GM03348 (cell line): ENCODE data around the gene STAU1.
A peak's percentile ranks its signal among the peaks of the same experiment; 100 is the strongest.
"Not testable (repeated sequence)": the region's sequence is repeated elsewhere in the genome, so short reads cannot be mapped to it uniquely, and the experiment has no call there.

Experiments used
- DNase-seq: peaks from one replicate; pipeline ENCODE4 v3.0.0; 2012; ENCODE audit warnings: low spot score

The STAU1 gene

GRCh38 chr20:49118307-49118706, 69.8 kb downstream of the STAU1 start:
- no peak for DNase-seq

GRCh38 chr20:49115564-49115963, 72.6 kb downstream of the STAU1 start:
- peak; percentile 34 for DNase-seq

DNA sequence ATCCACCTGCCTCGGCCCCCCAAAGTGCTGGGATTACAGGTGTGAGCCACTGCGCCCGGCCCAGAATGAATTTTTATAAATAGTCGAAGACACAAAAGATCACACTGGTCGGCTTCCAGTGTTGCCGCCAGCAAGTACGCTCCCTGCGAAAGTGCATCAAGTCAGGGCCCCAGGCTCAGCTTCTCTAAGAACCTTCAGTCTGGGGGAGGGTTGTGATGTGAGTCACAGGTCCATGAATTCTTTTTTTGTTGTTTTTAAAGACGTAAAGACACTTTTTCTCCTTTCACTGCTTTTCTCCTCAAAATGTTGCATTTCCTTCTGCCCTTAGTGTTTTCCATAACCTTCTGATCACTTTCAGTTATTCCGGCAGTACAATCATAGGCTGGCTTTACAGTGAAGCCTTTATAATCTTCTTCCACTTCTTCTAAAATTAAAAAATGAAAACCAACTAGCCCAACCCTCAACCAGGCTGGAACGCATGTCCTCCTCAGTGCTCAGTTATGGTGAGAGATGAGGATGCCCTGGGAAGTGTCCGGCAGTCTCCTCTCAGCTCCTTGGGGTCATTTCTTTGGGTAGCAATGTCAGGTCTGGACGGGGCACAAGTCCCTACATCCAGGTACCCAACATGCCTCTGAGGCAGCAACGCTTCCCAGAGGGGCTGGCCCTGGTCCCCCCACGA, 75.4 kb downstream of the STAU1 start:
- no peak for DNase-seq

DNA sequence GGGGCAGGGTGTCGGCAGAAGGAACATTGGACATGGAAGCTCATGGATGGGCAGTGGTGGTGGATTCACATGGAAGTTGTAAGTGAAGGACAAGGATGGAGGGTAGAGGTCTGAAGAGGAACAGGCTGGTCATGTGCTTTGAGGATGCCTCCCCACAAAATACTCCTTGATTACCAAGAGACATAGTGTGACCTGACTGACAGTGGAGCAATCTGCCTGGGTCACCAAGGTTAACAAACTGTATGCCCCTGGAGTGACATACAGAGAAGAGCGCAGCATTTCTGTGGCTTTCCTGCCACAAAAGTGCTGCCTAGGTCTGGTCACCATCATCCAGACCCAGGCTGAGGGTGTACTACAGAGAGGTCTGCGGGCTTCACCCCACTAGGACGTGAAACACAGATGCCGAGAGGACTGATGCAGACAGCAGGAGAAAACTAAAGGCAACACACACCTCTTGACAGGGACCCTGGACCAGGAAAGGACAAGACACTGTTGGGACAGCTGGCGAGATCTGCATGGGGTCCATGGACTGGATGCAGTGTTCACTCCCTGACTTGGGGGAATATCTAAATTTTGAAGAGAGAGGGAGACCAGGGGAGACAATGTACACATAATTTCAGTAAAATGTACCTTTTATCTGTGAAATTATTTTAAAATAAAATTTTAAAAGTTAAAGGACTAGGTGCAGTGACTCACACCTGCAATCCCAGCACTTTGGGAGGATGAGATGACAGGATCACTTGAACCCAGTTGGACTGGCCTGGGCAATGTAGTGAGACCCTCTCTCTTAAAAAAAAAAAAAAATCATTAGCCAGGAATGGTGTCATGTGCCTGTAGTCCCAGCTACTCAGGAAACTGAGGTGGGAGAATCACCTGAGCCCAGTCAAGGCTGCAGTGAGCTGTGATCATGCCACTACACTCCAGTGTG, 77.1 kb downstream of the STAU1 start:
- DNase-seq, result no peak

DNA sequence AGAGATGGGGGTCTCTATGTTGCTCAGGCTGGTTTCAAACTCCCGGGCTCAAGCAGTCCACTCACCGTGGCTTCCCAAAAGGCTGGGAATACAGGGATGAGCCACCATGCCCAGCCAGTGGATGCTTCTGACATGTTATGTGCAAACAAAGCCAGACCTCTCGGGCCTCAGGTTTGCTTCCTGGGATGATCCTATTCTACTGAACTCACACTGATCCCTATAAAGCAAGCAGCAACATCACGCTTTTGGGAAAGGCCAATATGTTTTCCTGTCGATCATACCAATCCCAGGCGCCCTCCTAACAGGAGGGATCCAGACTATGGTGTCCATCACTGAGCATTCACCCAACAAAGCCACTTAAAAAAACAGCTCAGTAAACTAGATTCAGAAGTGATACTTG, 81.8 kb downstream of the STAU1 start:
- no peak for DNase-seq

GRCh38 chr20:49104979-49105547, 83.1 kb downstream of the STAU1 start:
- DNase-seq, result not testable (repeated sequence)

DNA sequence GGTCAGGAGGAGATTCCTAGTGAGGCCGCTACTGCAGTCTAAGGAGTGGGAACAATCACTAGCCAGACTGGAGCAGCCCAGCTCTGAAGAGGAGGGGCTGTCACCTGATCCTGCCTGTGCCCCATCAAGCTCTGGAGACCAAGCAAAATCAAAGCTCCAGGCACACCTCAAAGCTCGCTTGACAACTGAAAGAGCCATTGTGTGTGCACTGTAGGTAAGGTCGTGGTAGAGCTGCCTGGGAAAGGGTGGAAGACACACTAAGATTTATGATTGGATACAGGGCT, 83.8 kb downstream of the STAU1 start:
- no peak for DNase-seq

DNA sequence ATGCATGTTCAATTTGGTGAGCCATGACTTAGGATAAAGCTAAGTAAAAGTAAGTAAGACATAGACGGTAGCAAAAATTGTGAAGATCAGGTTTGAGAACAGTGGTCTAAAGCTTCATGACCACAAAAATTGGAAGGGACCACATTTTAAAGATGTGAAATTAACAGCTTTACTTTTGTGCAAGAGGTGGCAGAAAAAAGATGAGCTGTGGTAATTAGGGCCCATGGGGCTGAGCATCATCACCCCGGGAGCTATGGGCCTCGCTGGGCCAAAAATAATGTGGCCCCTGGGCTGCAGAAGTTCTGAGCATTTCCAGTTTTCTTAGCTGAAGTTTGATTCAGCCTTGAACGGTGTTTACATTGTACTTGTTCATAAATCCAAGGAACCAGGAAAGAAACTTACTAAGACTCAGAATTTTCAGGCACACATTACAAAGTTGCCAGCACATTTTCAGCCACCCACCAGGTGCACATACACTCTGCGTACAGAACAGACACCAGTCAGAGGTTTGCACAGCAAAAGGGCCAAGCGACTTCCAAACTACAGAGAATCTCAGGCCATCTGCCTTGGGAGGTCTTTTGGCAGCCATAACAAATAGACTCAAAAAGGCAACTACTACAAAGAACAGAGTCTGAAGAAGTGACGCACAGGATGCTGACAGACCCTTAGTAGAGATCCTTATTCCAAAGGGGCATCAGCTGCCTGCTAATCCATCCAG, 84.3 kb downstream of the STAU1 start:
- no peak for DNase-seq

DNA sequence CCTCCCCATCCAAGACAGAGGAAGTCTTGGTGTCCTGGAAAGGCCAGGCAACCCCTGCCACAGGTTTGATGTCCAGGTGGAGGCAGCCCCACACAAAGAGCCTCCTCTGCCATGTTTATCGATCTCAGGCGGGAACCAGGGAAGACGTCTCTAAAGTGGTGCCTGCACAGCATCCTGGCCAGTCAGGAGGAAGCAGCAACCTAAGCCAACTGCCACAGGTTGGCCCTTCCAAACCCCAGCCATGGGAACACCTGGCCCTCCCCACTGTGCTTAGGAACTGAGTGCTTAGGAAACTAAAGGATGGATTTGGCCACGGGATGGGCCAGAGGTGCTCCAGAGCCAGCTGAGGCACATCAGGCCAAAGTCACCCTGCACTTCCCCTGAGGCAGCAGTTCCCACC, 85.1 kb downstream of the STAU1 start:
- no peak for DNase-seq

DNA sequence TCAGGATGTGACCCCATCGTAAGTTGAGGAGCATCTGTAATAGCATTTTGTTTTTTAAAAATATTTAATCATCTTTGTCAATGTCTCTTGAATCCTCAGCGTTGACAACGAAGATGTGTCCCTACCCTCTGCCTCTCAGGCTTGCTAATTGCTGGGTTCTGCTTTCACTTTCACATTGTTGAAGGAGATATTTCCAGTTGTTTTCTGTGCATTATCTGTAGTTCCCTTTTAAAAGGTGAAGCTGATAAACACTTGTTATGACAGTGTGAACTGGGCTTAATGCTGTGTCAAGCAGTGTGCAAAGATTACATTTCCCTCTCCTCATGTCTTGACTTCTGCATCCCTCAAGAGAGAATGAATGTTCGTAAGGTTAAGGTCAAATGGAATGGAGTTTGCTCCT, 87.2 kb downstream of the STAU1 start:
- no peak for DNase-seq

DNA sequence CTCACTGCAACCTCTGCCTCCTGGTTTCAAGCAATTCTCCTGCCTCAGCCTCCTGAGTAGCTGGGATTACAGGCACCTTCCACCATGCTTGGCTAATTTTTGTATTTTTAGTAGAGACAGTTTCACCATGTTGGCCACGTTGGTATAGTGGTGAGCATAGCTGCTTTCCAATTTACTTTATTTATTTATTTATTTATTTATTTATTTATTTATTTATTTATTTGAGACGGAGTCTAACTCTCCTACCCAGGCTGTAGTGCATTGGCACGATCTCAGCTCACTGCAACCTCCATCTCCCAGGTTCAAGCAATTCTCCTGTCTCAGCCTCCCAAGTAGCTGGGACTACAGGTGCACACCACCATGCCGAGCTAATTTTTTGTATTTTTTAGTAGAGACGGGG, 87.8 kb downstream of the STAU1 start:
- not testable (repeated sequence) for DNase-seq

DNA sequence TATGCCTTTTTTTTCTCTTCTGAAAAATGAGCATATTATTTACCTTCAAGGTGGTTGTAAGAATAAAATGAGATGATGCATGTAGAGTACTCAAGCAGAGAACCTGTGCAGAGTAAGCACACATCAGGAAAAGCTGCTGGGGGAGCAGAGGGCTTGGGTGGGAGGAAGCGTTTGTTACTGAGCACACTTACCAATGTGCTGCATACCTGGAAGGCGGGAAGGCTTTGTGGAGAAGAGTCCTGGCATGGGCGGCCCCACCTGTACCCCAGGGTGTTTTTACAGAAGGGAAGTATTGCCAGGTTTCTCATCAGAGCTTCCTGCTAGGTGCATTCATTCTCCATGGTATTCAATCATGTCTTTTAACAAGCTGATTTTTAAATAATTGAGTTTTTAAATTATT, 89.1 kb downstream of the STAU1 start:
- DNase-seq, result no peak

DNA sequence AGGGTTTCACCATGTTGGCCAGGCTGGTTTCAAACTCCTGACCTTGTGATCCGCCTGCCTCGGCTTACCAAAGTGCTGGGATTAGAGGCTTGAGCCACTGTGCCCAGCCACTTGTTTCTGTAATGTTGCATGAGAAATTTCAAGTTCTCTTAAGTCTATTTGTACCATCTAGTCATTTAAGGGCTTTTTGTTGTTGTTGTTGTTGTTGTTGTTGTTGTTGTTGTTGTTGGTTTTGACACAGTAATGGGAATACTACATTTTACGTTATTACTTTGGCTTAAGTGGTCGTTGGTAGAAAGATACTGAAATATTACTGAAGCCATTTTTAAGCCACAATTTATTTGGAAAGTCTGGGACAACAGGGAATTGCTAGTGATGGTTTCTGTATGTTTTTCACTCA, 90.0 kb downstream of the STAU1 start:
- no peak for DNase-seq

- no peak for DNase-seq
Measured at GRCh38 chr20:49097159-49097558, 91.0 kb downstream of the STAU1 start.

DNA sequence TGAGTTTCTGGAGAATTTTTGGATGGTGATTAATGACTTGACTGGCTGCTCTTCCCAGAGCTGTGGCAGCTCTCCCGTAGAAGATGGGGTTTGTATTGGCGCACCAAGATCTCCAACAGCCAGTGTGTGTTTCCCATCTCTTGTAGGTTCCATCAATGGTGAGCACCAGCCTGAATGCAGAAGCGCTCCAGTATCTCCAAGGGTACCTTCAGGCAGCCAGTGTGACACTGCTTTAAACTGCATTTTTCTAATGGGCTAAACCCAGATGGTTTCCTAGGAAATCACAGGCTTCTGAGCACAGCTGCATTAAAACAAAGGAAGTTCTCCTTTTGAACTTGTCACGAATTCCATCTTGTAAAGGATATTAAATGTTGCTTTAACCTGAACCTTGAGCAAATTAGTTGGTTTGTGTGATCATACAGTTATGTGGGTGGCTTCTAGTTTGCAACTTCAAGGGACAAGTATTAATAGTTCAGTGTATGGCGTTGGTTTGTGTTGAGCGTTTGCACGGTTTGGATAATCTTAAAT, 91.9 kb downstream of the STAU1 start:
- DNase-seq, result no peak

DNA sequence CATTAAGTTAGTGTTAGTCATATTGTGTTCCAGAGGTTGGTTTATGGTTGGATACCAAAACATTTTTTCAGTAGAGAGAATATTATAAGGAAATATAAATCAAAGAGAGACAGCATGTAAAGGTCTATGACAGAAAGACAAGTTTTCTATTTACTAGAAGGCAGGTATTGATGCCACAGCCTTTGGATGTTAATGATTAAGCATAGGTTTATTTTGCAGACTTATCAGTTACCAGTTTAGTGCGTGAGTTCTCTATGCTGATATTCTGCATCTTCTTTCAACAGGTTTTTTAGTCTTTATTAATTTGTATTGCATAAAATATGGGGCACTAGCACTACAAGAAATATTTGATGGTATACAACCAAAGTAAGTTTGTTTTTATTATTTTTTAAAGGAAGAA, 96.4 kb downstream of the STAU1 start:
- no peak for DNase-seq

DNA sequence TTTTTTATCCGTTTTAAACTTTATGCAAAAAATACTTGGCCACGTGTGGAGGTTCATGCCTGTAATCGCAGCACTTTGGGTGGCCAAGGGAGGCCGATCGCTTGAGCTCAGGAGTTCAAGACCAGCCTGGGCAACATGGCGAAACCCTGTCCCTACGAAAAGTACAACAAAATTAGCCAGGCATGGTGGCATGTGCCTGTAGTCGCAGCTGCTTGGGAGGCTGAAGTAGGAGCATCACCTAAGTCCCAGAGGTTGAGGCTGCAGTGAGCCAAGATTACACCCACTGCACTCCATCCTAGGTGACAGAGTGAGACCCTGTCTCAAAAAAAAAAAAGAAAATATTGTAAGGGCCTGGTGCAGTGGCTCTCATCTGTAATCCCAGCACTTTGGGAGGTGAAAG, 97.0 kb downstream of the STAU1 start:
- DNase-seq, result no peak

DNA sequence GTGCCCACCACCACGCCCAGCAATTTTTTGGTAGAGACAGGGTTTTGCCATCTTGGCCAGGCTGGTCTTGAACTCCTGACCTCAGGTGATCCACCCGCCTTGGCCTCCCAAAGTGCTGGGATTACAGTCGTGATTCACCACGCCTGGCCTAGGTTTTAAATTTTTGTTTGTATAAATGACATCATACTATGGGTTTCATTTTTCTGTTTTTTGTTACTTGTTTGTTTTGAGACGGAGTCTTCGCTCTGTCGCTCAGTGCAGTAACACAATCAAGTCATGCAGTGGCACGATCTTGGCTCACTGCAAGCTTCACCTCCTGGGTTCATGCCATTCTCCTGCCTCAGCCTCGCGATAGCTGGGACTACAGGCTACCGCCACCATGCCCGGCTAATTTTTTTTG, 105.8 kb downstream of the STAU1 start:
- not testable (repeated sequence) for DNase-seq

- DNase-seq, result no peak
Measured at GRCh38 chr20:49078310-49078709, 109.8 kb downstream of the STAU1 start.

- DNase-seq, result no peak
Measured at GRCh38 chr20:49074521-49074920, 113.6 kb downstream of the STAU1 start.
